ENCODE results near the gene ERMARD. TPM values are rescaled to one million over a fixed set of nuclear protein-coding genes. Genes with fewer than 3 reads are reported as not detected.

The ERMARD gene
- total RNA-seq, result 10 to 100 TPM; 33.9 to 36.4 TPM

GRCh38 chr6:169751242-169752073 is at the start of gene ERMARD, which contains the start of gene DYNLT2:
TSS of gene ERMARD (plus strand) at chr6:169751622. CDS start at chr6:169751658, 36 bp downstream.
TSS of gene DYNLT2 (minus strand) at chr6:169751572. CDS start at chr6:169751458, 114 bp downstream.
- Mint-ChIP-seq H3K36me3 (peaks cover 13% of the 10 kb centered on the region), H3K27ac (peak within 1 kb of the TSS; percentile 100), H3K4me3 (peak within 1 kb of the TSS; percentile 98), H3K4me1 (peaks cover 21% of the 10 kb centered on the region), H3K9me3 (peaks cover 2% of the 10 kb centered on the region), H3K27me3 (no peaks in the 10 kb centered on the region)
- DNase-seq (peak; percentile 95), ATAC-seq (ENCODE audit: low read depth) (peak; percentile 97)
- POLR2A ChIA-PET, result interaction anchor here (0.6 to 4.4 kb wide), 18 partner anchors 10 to 1935 kb away, joined by 3 to 36 read pairs (median 4); partner anchors contain the start of genes C6orf120, FAM120B, PDCD2 and PHF10

GRCh38 chr6:169701954-169702839 is 49.2 kb upstream of the ERMARD start, which contains the start of the genes C6orf120 and WDR27:
TSS of gene C6orf120 (plus strand) at chr6:169702126. CDS start at chr6:169702460, 334 bp downstream.
TSS of gene WDR27 (minus strand) at chr6:169702029. CDS start at chr6:169689005, 13,024 bp downstream.
- Mint-ChIP-seq H3K4me1 (peaks cover 39% of the 10 kb centered on the region), H3K36me3 (peaks cover 15% of the 10 kb centered on the region), H3K27me3 (no peaks in the 10 kb centered on the region), H3K9me3 (no peaks in the 10 kb centered on the region), H3K4me3 (peak within 1 kb of the TSS; percentile 88), H3K27ac (peak within 1 kb of the TSS; percentile 86)
- peak; percentile 91 for ATAC-seq (ENCODE audit: low read depth)
- peak; percentile 95 for DNase-seq
- POLR2A ChIA-PET, result interaction anchor here (0.6 to 3.6 kb wide), 15 partner anchors 10 to 882 kb away, joined by 3 to 36 read pairs (median 5); partner anchors contain the start of genes DYNLT2, ERMARD, PDCD2 and PHF10

- H3K27ac Mint-ChIP-seq, result peak overlapping the region; percentile 86
- POLR2A ChIA-PET, result interaction anchor here (0.6 to 3.6 kb wide), 13 partner anchors 9 to 587 kb away, joined by 3 to 36 read pairs (median 5); partner anchors contain the start of genes DYNLT2, ERMARD and PHF10
- H3K9me3 Mint-ChIP-seq, result no peaks in the 10 kb centered on the region
- no peak for DNase-seq
- H3K36me3 Mint-ChIP-seq, result peaks cover 11% of the 10 kb centered on the region
- H3K4me1 Mint-ChIP-seq, result peaks cover 40% of the 10 kb centered on the region
- ATAC-seq (ENCODE audit: low read depth), result peak; percentile 12
- H3K4me3 Mint-ChIP-seq, result peak overlapping the region; percentile 88
- no peaks in the 10 kb centered on the region for H3K27me3 Mint-ChIP-seq
Measured at GRCh38 chr6:169702840-169703246, 48.6 kb upstream of the ERMARD start.

GRCh38 chr6:169707772-169708171 is 43.6 kb upstream of the ERMARD start:
- no peak for ATAC-seq (ENCODE audit: low read depth)
- no peak for DNase-seq
- Mint-ChIP-seq H3K4me3 (no peak overlapping the region), H3K36me3 (peaks cover 9% of the 10 kb centered on the region), H3K4me1 (peaks cover 24% of the 10 kb centered on the region), H3K9me3 (no peaks in the 10 kb centered on the region), H3K27ac (no peak overlapping the region), H3K27me3 (no peaks in the 10 kb centered on the region)
- POLR2A ChIA-PET, result no interaction called here

- no peaks in the 10 kb centered on the region for H3K27me3 Mint-ChIP-seq
- H3K36me3 Mint-ChIP-seq, result peaks cover 4% of the 10 kb centered on the region
- H3K4me1 Mint-ChIP-seq, result peaks cover 12% of the 10 kb centered on the region
- no peak for DNase-seq
- H3K27ac Mint-ChIP-seq, result no peak overlapping the region
- H3K9me3 Mint-ChIP-seq, result no peaks in the 10 kb centered on the region
- POLR2A ChIA-PET, result interaction anchor here (0.9 kb wide), 1 partner anchor 43 kb away, joined by 3 read pairs; the partner anchor contains the start of genes DYNLT2 and ERMARD
- H3K4me3 Mint-ChIP-seq, result no peak overlapping the region
- ATAC-seq (ENCODE audit: low read depth), result no peak
Measured at GRCh38 chr6:169709293-169709692, 42.1 kb upstream of the ERMARD start.

GRCh38 chr6:169710009-169710408 is 41.4 kb upstream of the ERMARD start:
- no peaks in the 10 kb centered on the region for H3K9me3 Mint-ChIP-seq
- ATAC-seq (ENCODE audit: low read depth) (no peak), DNase-seq (no peak)
- no peak overlapping the region for H3K4me3 Mint-ChIP-seq
- peaks cover 6% of the 10 kb centered on the region for H3K36me3 Mint-ChIP-seq
- POLR2A ChIA-PET, result interaction anchor here (0.7 to 0.9 kb wide), 2 partner anchors 42 to 99 kb away, joined by 3 read pairs; partner anchors contain the start of genes DYNLT2 and ERMARD
- no peaks in the 10 kb centered on the region for H3K27me3 Mint-ChIP-seq
- H3K4me1 Mint-ChIP-seq, result peaks cover 6% of the 10 kb centered on the region
- H3K27ac Mint-ChIP-seq, result no peak overlapping the region

- H3K27ac Mint-ChIP-seq, result no peak overlapping the region
- POLR2A ChIA-PET, result interaction anchor here (0.7 kb wide), 1 partner anchor 864 kb away, joined by 4 read pairs; no protein-coding TSS in a partner anchor
- DNase-seq (no peak), ATAC-seq (ENCODE audit: low read depth) (no peak)
- H3K36me3 Mint-ChIP-seq, result peaks cover 12% of the 10 kb centered on the region
- H3K4me3 Mint-ChIP-seq, result no peak overlapping the region
- no peaks in the 10 kb centered on the region for H3K27me3 Mint-ChIP-seq
- peaks cover under 1% of the 10 kb centered on the region for H3K4me1 Mint-ChIP-seq
- no peaks in the 10 kb centered on the region for H3K9me3 Mint-ChIP-seq
Measured at GRCh38 chr6:169714178-169714577, 37.2 kb upstream of the ERMARD start.

GRCh38 chr6:169714595-169714994 is 36.8 kb upstream of the ERMARD start:
- Mint-ChIP-seq H3K27me3 (no peaks in the 10 kb centered on the region), H3K36me3 (peaks cover 16% of the 10 kb centered on the region), H3K4me3 (no peak overlapping the region), H3K4me1 (peaks cover 5% of the 10 kb centered on the region), H3K27ac (no peak overlapping the region), H3K9me3 (no peaks in the 10 kb centered on the region)
- no peak for ATAC-seq (ENCODE audit: low read depth)
- POLR2A ChIA-PET, result no interaction called here
- no peak for DNase-seq

- peaks cover 24% of the 10 kb centered on the region for H3K36me3 Mint-ChIP-seq
- POLR2A ChIA-PET, result interaction anchor here (1.0 to 1.3 kb wide), 2 partner anchors 16 to 33 kb away, joined by 3 to 4 read pairs; partner anchors contain the start of genes C6orf120, DYNLT2 and ERMARD
Measured at GRCh38 chr6:169719117-169719516, 32.3 kb upstream of the ERMARD start.

GRCh38 chr6:169720207-169720855 is 31.1 kb upstream of the ERMARD start:
- Mint-ChIP-seq H3K27ac (no peak overlapping the region), H3K36me3 (peaks cover 22% of the 10 kb centered on the region), H3K27me3 (no peaks in the 10 kb centered on the region), H3K4me3 (no peak overlapping the region), H3K4me1 (peaks cover 23% of the 10 kb centered on the region), H3K9me3 (no peaks in the 10 kb centered on the region)
- ATAC-seq (ENCODE audit: low read depth) (no peak), DNase-seq (no peak)
- POLR2A ChIA-PET, result interaction anchor here (1.3 kb wide), 1 partner anchor 18 kb away, joined by 4 read pairs; the partner anchor contains the start of gene C6orf120

More at GRCh38 chr6:169719117-169719516, 32.3 kb upstream of the ERMARD start:
- DNase-seq (no peak), ATAC-seq (ENCODE audit: low read depth) (no peak)
- Mint-ChIP-seq H3K9me3 (no peaks in the 10 kb centered on the region), H3K4me3 (no peak overlapping the region), H3K27me3 (no peaks in the 10 kb centered on the region), H3K4me1 (peaks cover 20% of the 10 kb centered on the region), H3K27ac (no peak overlapping the region)

- POLR2A ChIA-PET, result interaction anchor here (0.6 to 2.9 kb wide), 4 partner anchors 20 to 97 kb away, joined by 3 to 20 read pairs (median 9); partner anchors contain the start of genes C6orf120, DYNLT2, ERMARD and WDR27
- ATAC-seq (ENCODE audit: low read depth), result peak; percentile 29
- peak overlapping the region; percentile 95 for H3K27ac Mint-ChIP-seq
- H3K4me3 Mint-ChIP-seq, result peak overlapping the region; percentile 94
- H3K4me1 Mint-ChIP-seq, result peaks cover 31% of the 10 kb centered on the region
- DNase-seq, result peak; percentile 52
- H3K27me3 Mint-ChIP-seq, result peaks cover 4% of the 10 kb centered on the region
- no peaks in the 10 kb centered on the region for H3K9me3 Mint-ChIP-seq
- peaks cover 17% of the 10 kb centered on the region for H3K36me3 Mint-ChIP-seq
Measured at GRCh38 chr6:169722362-169723199, 28.8 kb upstream of the ERMARD start.

Measured in activated naive CD8-positive, alpha-beta T cell treated with anti-CD3 and anti-CD28 coated beads, Interleukin-2, amount 10 ng/mL, durations not matched to agents 7 days and 5 days (primary cell).